ENCODE data around the gene JAKMIP1. TPM values are rescaled to one million over a fixed set of nuclear protein-coding genes. Genes with fewer than 3 reads are reported as not detected.
A peak's percentile ranks its signal among the peaks of the same experiment; 100 is the strongest.

The JAKMIP1 gene
- total and polyA plus RNA-seq, 2 of the 13 experiments (the other 11 are each of a cell fraction or from before 2014, with no cell fraction given): not detected

DNA sequence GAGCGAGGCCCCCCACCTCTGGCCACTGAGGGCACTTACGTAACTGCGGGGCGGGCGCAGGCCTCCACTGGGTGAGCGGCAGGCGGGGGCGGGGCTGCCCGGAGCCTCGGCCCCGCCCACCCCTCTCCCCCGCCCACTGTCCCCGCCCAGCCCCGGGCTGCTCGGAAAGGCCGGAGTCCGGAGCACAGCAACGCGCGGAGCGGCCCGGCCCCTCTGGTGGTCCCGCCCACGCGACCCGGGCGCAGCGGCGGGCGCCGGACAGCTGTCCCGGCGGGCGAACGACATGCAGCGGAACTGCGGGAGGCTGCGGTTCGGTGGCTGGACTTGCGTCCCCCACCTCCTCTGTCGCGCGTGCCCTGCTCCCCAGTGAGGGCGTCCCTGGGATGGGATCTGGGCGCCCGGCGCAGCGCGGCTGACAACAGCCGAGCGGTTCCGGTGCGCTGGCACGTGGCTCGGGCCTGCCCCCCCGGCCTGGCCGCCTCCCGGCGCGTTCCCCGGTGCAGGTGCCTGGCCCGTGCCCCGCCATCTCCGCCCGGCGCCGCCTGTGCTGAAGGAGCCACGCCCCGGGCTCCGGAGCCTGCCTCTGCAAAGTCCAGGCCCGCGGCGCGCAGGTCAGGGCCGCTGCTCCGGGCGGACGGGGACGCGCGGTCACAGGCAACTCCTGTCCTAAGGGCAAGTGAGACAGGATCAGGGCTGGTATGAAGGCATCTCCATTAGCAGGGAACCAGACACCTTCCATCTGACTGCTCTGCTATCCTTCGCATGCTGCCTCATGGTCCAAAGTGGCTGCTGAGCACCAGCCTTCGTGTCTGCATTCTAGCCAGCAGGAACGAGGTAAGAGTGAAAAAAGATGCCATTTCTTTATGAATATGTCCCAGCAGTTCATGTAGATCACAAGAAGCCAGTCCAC is 21.8 kb upstream of the JAKMIP1 start:
- H3K4me1 ChIP-seq (ENCODE audit: insufficient read depth, low read length): no peaks in the 10 kb centered on the region
- POLR2A ChIA-PET: no interaction called here
- ATAC-seq (no peak), DNase-seq (ENCODE audit: low spot score) (no peak), FAIRE-seq (no peak)
- in situ Hi-C loops (cut with HindIII; ENCODE audit: extremely low pct_ligation_motif_present, low pct_unique_long_range_greater_than_20kb) (no loop called here), intact Hi-C loops (cut with micrococcal nuclease; ENCODE audit: unreplicated experiment) (no loop called here)
- H3K4me2 ChIP-seq (ENCODE audit: low read depth, low read length): no peak overlapping the region
- TF ChIP-seq, protein P1, sequence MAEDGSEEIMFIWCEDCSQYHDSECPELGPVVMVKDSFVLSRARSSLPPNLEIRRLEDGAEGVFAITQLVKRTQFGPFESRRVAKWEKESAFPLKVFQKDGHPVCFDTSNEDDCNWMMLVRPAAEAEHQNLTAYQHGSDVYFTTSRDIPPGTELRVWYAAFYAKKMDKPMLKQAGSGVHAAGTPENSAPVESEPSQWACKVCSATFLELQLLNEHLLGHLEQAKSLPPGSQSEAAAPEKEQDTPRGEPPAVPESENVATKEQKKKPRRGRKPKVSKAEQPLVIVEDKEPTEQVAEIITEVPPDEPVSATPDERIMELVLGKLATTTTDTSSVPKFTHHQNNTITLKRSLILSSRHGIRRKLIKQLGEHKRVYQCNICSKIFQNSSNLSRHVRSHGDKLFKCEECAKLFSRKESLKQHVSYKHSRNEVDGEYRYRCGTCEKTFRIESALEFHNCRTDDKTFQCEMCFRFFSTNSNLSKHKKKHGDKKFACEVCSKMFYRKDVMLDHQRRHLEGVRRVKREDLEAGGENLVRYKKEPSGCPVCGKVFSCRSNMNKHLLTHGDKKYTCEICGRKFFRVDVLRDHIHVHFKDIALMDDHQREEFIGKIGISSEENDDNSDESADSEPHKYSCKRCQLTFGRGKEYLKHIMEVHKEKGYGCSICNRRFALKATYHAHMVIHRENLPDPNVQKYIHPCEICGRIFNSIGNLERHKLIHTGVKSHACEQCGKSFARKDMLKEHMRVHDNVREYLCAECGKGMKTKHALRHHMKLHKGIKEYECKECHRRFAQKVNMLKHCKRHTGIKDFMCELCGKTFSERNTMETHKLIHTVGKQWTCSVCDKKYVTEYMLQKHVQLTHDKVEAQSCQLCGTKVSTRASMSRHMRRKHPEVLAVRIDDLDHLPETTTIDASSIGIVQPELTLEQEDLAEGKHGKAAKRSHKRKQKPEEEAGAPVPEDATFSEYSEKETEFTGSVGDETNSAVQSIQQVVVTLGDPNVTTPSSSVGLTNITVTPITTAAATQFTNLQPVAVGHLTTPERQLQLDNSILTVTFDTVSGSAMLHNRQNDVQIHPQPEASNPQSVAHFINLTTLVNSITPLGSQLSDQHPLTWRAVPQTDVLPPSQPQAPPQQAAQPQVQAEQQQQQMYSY (CRISPR knock-in tag; IDR thresholded peaks at IDR 0.05): peak; percentile 92
- TF ChIP-seq ZNF33A (CRISPR knock-in tag; IDR thresholded peaks at IDR 0.05; ENCODE audit: borderline replicate concordance): no peak
- no peak for TF ChIP-seq NCOA5 (CRISPR knock-in tag; IDR thresholded peaks at IDR 0.05)
- 0 out of 5 replicates have a peak, but pooled peaks cover under 1 to 3% of the 10 kb centered on the region in 2 experiments for H3K27me3 ChIP-seq (ENCODE audit: control insufficient read depth in 1 of 2, insufficient read depth in 2 of 2, low read length in 2 of 2)
- no peaks in the 10 kb centered on the region for H3K9me3 ChIP-seq (ENCODE audit: low read length)
- CTCF ChIA-PET (ENCODE audit: low intra/inter-chr PET ratio, low total read pairs): no interaction called here
- no peaks in the 10 kb centered on the region for H3K36me3 ChIP-seq (replicated peaks in 1 of 2; ENCODE audit: control insufficient read depth in 1 of 2, insufficient read depth in 2 of 2, low read length in 2 of 2)
- no peak overlapping the region for H3K4me3 ChIP-seq (replicated peaks in 1 of 3; ENCODE audit: insufficient read depth in 1 of 3, low read depth in 2 of 3, low read length in 3 of 3)
- H2AFZ ChIP-seq (ENCODE audit: low read length): no peak overlapping the region
- WGBS (ENCODE audit: low lambda C conversion rate): 47% methylated on average over 21 of the region's 84 CpGs
- no TSS peak for BruUV-seq (replicated peaks)
- no peak overlapping the region for H3K27ac ChIP-seq (ENCODE audit: extremely low read length, insufficient read depth, low read length)
- no peaks in the 10 kb centered on the region for H4K20me1 ChIP-seq (ENCODE audit: insufficient read depth, low read length)
- H3K9ac ChIP-seq (ENCODE audit: insufficient read depth, low read depth, low read length): no peak overlapping the region
- no peaks in the 10 kb centered on the region for H3K79me2 ChIP-seq (ENCODE audit: insufficient read depth, low read length)
